ENCODE results near the gene ELOVL6. TPM values are rescaled to one million over a fixed set of nuclear protein-coding genes. Genes with fewer than 3 reads are reported as not detected.

ELOVL6 gene
- total RNA-seq, 1 experiment from 2014 or later = 38.7 TPM

DNA sequence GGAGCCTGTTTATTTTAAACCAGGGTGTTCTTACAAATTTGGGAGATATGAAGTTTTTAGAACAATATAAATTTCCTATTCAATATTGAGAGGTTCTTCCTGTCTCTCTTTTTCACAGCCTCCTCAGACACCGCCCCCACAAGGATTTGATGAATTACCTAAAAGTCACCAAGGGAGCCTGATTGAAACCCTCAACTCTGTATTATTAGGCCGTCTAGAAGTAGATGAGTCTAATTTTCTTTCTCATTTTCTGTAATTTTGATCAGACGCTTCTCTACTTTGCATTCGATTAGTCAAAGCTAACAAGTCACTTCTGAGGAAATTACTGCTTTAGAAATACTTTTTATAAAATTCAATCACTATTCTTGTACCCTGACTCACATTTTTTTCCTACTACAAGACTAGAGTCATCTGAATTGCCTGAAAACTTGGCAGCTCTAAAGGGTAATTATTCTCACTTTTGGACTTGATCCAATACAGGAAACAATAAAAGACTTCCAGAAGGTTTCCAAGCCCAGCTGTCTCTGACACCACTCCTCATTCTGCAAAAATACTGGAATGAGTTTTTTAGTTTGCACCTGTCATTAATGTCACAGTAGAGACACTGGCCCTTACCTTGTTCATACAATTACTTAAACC is 111.2 kb downstream of the ELOVL6 start:
- no peaks in the 10 kb centered on the region for H3K27me3 ChIP-seq (ENCODE audit: insufficient read depth, low read length)
- ChIA-PET CTCF (no interaction called here), POLR2A (interaction anchor here (1.0 kb wide), 1 partner anchor 9 kb away, joined by 3 read pairs; no protein-coding TSS in a partner anchor), RAD21 (ENCODE audit: low non-redundant PET in 1 of 2, low total read pairs in 2 of 2, uncharacterized antibody in 2 of 2, unreplicated experiment in 2 of 2) (no interaction called here)
- H3K4me3 ChIP-seq (replicated peaks in 1 of 2; ENCODE audit: low read depth in 1 of 2, low read length in 2 of 2) = no peak overlapping the region
- intact Hi-C loops (cut with micrococcal nuclease) = loop anchor here (2.0 to 5.0 kb wide), 2 partner anchors 75 to 108 kb away; no protein-coding TSS in a partner anchor
- peaks cover 46 to 71% of the 10 kb centered on the region in 2 experiments for H3K4me1 ChIP-seq (ENCODE audit: control insufficient read depth in 1 of 2, insufficient read depth in 2 of 2, low read length in 2 of 2)
- H3K4me2 ChIP-seq (ENCODE audit: low read length) = peak overlapping the region; percentile 18; the same call in 1 of the 2 replicates
- no peak overlapping the region for H3K9ac ChIP-seq (ENCODE audit: low read length)
- no TSS peak for BruUV-seq (replicated peaks)
- no peaks in the 10 kb centered on the region for H3K79me2 ChIP-seq (ENCODE audit: insufficient read depth, low read length)
- H3K9me2 ChIP-seq (ENCODE audit: insufficient read depth) = no peaks in the 10 kb centered on the region
- peak; percentile 51 for DNase-seq (ENCODE audit: low read depth, low spot score)
- no peak overlapping the region for H2AFZ ChIP-seq (ENCODE audit: low read depth, low read length, poor library complexity, severe bottlenecking)
- H4K20me1 ChIP-seq (ENCODE audit: insufficient read depth) = no peaks in the 10 kb centered on the region
- no peaks in the 10 kb centered on the region for H3K36me3 ChIP-seq (ENCODE audit: control insufficient read depth in 1 of 2, insufficient read depth in 2 of 2, low read length in 2 of 2)
- H3K27ac ChIP-seq (ENCODE audit: low read depth, low read length) = peak overlapping the region; percentile 49; the same call in 1 of the 2 replicates
- ATAC-seq = no peak
- no peaks in the 10 kb centered on the region for H3K9me3 ChIP-seq (ENCODE audit: control insufficient read depth in 1 of 2, insufficient read depth in 1 of 2, low read depth in 1 of 2, low read length in 2 of 2)
- TF ChIP-seq EZH2phosphoT487 (IDR thresholded peaks at IDR 0.05; ENCODE audit: borderline replicate concordance) (no peak), ZFX (IDR thresholded peaks at IDR 0.05) (no peak), ELF1 (IDR thresholded peaks at IDR 0.05; ENCODE audit: borderline replicate concordance, low read depth) (no peak), RAD21 (IDR thresholded peaks at IDR 0.05; ENCODE audit: low read depth) (peak; percentile 14; the same call in 1 of the 2 replicates), EGR1 (IDR thresholded peaks at IDR 0.05; ENCODE audit: low read depth) (peak; percentile 51; the same call in 1 of the 2 replicates), POLR2AphosphoS5 (IDR thresholded peaks at IDR 0.05; ENCODE audit: low read depth, low read length) (peak; percentile 43; the same call in 1 of the 2 replicates), TCF7L2 (IDR thresholded peaks at IDR 0.05; ENCODE audit: borderline replicate concordance, extremely low read depth, insufficient read depth, insufficient read length) (no peak), CEBPB (IDR thresholded peaks at IDR 0.05; ENCODE audit: low read depth) (peak; percentile 42; the same call in 1 of the 2 replicates), YY1 (IDR thresholded peaks at IDR 0.05; ENCODE audit: extremely low read depth, insufficient replicate concordance, low read depth, low read length) (no peak), ZNF274 (IDR thresholded peaks at IDR 0.05; ENCODE audit: low read depth, low read length) (no peak), EZH2 (IDR thresholded peaks at IDR 0.05) (no peak), FOSL1 (IDR thresholded peaks at IDR 0.05; ENCODE audit: low read depth) (peak; percentile 75), POLR2A (IDR thresholded peaks at IDR 0.05; ENCODE audit: borderline replicate concordance, extremely low read depth, insufficient read depth, insufficient read length) (no peak), CBX3 (IDR thresholded peaks at IDR 0.05; ENCODE audit: low read depth) (no peak)
- TF ChIP-seq, protein P1, sequence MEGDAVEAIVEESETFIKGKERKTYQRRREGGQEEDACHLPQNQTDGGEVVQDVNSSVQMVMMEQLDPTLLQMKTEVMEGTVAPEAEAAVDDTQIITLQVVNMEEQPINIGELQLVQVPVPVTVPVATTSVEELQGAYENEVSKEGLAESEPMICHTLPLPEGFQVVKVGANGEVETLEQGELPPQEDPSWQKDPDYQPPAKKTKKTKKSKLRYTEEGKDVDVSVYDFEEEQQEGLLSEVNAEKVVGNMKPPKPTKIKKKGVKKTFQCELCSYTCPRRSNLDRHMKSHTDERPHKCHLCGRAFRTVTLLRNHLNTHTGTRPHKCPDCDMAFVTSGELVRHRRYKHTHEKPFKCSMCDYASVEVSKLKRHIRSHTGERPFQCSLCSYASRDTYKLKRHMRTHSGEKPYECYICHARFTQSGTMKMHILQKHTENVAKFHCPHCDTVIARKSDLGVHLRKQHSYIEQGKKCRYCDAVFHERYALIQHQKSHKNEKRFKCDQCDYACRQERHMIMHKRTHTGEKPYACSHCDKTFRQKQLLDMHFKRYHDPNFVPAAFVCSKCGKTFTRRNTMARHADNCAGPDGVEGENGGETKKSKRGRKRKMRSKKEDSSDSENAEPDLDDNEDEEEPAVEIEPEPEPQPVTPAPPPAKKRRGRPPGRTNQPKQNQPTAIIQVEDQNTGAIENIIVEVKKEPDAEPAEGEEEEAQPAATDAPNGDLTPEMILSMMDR (IDR thresholded peaks at IDR 0.05 in 2 of 3, conservative IDR thresholded peaks at IDR 0.05 in 1 of 3; ENCODE audit: borderline replicate concordance in 1 of 3, insufficient read depth in 1 of 3, low read depth in 2 of 3, low read length in 2 of 3) = no peak
- TF ChIP-seq, protein P2, sequence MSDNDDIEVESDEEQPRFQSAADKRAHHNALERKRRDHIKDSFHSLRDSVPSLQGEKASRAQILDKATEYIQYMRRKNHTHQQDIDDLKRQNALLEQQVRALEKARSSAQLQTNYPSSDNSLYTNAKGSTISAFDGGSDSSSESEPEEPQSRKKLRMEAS (IDR thresholded peaks at IDR 0.05) = no peak
- TF ChIP-seq, protein P3, sequence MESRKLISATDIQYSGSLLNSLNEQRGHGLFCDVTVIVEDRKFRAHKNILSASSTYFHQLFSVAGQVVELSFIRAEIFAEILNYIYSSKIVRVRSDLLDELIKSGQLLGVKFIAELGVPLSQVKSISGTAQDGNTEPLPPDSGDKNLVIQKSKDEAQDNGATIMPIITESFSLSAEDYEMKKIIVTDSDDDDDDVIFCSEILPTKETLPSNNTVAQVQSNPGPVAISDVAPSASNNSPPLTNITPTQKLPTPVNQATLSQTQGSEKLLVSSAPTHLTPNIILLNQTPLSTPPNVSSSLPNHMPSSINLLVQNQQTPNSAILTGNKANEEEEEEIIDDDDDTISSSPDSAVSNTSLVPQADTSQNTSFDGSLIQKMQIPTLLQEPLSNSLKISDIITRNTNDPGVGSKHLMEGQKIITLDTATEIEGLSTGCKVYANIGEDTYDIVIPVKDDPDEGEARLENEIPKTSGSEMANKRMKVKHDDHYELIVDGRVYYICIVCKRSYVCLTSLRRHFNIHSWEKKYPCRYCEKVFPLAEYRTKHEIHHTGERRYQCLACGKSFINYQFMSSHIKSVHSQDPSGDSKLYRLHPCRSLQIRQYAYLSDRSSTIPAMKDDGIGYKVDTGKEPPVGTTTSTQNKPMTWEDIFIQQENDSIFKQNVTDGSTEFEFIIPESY (IDR thresholded peaks at IDR 0.05; ENCODE audit: extremely low read depth, insufficient replicate concordance, low read length) = no peak
- TF ChIP-seq, protein P4, sequence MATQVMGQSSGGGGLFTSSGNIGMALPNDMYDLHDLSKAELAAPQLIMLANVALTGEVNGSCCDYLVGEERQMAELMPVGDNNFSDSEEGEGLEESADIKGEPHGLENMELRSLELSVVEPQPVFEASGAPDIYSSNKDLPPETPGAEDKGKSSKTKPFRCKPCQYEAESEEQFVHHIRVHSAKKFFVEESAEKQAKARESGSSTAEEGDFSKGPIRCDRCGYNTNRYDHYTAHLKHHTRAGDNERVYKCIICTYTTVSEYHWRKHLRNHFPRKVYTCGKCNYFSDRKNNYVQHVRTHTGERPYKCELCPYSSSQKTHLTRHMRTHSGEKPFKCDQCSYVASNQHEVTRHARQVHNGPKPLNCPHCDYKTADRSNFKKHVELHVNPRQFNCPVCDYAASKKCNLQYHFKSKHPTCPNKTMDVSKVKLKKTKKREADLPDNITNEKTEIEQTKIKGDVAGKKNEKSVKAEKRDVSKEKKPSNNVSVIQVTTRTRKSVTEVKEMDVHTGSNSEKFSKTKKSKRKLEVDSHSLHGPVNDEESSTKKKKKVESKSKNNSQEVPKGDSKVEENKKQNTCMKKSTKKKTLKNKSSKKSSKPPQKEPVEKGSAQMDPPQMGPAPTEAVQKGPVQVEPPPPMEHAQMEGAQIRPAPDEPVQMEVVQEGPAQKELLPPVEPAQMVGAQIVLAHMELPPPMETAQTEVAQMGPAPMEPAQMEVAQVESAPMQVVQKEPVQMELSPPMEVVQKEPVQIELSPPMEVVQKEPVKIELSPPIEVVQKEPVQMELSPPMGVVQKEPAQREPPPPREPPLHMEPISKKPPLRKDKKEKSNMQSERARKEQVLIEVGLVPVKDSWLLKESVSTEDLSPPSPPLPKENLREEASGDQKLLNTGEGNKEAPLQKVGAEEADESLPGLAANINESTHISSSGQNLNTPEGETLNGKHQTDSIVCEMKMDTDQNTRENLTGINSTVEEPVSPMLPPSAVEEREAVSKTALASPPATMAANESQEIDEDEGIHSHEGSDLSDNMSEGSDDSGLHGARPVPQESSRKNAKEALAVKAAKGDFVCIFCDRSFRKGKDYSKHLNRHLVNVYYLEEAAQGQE (IDR thresholded peaks at IDR 0.05; ENCODE audit: low read depth) = no peak
- TF ChIP-seq, protein P5, sequence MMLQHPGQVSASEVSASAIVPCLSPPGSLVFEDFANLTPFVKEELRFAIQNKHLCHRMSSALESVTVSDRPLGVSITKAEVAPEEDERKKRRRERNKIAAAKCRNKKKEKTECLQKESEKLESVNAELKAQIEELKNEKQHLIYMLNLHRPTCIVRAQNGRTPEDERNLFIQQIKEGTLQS (IDR thresholded peaks at IDR 0.05) = no peak
